Measurements from ENCODE around the gene NFKB1.

DNA sequence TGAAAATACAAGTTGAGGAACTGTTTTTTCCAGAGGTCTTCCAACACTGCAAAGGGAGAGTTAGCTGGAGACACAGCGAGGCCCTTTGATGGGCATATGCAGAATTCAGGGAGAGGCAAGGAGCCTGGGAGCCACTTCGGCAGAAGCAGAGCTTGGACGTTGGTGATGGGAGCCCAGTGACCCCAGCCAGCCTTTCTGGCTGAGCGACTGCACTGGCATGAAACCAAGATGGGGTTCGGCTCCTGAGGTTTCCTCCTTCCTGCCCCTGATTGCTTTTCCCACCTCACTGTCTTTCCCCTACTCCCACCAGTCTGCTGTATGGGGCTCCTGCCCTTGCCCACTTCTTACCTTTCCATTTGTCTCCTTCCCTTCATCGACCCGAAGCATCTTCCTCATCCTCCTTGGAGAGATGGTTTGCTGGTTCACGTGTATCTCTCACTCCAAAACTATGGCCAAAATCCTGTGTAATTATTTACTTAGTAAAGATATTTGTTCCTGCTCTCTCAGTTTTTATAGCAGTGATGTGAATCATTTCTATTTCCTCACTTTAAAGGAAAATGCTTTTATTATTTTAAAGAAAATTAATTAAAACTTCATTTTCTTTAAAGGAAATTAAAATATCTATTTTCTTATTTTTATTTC, 100.5 kb downstream of the NFKB1 start:
- TF ChIP-seq, protein P1, sequence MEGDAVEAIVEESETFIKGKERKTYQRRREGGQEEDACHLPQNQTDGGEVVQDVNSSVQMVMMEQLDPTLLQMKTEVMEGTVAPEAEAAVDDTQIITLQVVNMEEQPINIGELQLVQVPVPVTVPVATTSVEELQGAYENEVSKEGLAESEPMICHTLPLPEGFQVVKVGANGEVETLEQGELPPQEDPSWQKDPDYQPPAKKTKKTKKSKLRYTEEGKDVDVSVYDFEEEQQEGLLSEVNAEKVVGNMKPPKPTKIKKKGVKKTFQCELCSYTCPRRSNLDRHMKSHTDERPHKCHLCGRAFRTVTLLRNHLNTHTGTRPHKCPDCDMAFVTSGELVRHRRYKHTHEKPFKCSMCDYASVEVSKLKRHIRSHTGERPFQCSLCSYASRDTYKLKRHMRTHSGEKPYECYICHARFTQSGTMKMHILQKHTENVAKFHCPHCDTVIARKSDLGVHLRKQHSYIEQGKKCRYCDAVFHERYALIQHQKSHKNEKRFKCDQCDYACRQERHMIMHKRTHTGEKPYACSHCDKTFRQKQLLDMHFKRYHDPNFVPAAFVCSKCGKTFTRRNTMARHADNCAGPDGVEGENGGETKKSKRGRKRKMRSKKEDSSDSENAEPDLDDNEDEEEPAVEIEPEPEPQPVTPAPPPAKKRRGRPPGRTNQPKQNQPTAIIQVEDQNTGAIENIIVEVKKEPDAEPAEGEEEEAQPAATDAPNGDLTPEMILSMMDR (IDR thresholded peaks at IDR 0.05; ENCODE audit: poor library complexity, severe bottlenecking), result no peak
- TF ChIP-seq, protein P2, sequence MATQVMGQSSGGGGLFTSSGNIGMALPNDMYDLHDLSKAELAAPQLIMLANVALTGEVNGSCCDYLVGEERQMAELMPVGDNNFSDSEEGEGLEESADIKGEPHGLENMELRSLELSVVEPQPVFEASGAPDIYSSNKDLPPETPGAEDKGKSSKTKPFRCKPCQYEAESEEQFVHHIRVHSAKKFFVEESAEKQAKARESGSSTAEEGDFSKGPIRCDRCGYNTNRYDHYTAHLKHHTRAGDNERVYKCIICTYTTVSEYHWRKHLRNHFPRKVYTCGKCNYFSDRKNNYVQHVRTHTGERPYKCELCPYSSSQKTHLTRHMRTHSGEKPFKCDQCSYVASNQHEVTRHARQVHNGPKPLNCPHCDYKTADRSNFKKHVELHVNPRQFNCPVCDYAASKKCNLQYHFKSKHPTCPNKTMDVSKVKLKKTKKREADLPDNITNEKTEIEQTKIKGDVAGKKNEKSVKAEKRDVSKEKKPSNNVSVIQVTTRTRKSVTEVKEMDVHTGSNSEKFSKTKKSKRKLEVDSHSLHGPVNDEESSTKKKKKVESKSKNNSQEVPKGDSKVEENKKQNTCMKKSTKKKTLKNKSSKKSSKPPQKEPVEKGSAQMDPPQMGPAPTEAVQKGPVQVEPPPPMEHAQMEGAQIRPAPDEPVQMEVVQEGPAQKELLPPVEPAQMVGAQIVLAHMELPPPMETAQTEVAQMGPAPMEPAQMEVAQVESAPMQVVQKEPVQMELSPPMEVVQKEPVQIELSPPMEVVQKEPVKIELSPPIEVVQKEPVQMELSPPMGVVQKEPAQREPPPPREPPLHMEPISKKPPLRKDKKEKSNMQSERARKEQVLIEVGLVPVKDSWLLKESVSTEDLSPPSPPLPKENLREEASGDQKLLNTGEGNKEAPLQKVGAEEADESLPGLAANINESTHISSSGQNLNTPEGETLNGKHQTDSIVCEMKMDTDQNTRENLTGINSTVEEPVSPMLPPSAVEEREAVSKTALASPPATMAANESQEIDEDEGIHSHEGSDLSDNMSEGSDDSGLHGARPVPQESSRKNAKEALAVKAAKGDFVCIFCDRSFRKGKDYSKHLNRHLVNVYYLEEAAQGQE (IDR thresholded peaks at IDR 0.05; ENCODE audit: borderline replicate concordance), result no peak
- TF ChIP-seq SMC3 (conservative IDR thresholded peaks at IDR 0.05; ENCODE audit: poor library complexity) (no peak), EZH2 (IDR thresholded peaks at IDR 0.05; ENCODE audit: borderline replicate concordance, insufficient read depth, low read length, poor library complexity, severe bottlenecking) (no peak), RAD21 (conservative IDR thresholded peaks at IDR 0.05) (no peak), TAF1 (IDR thresholded peaks at IDR 0.05; ENCODE audit: low read depth) (no peak), POLR2AphosphoS5 (IDR thresholded peaks at IDR 0.05) (no peak)
